Measurements from ENCODE around the gene TC2N.

GRCh38 chr14:91732439-91732838 is 134.9 kb downstream of the TC2N start:
- TF ChIP-seq POLR2AphosphoS5 (IDR thresholded peaks at IDR 0.05; ENCODE audit: low read depth, low read length) (no peak), SIN3A (IDR thresholded peaks at IDR 0.05; ENCODE audit: borderline replicate concordance, insufficient read depth, low read length) (no peak), REST (IDR thresholded peaks at IDR 0.05; ENCODE audit: insufficient read depth in 1 of 2, low read depth in 2 of 2, low read length in 2 of 2) (no peak)

Measured in PFSK-1 (cell line).